ENCODE results near the gene PLP1. TPM values are rescaled to one million over a fixed set of nuclear protein-coding genes. Genes with fewer than 3 reads are reported as not detected.

The PLP1 gene
- polyA plus RNA-seq, 3 donors = not detected

- no peak overlapping the region for H2AFZ ChIP-seq (ENCODE audit: insufficient read depth, low read depth, low read length, poor library complexity, severe bottlenecking)
- no peaks in the 10 kb centered on the region for H3K9me3 ChIP-seq (replicated peaks in 1 of 2; ENCODE audit: control insufficient read depth in 1 of 2, insufficient read depth in 1 of 2, low read length in 2 of 2)
- no peaks in the 10 kb centered on the region for H3K4me1 Mint-ChIP-seq
- H3K27me3 Mint-ChIP-seq (ENCODE audit: low read depth in 3 of 3) = peaks cover 0 to 9% (median 3%) of the 10 kb centered on the region in 3 donors
- no peaks in the 10 kb centered on the region for H3K36me3 ChIP-seq (replicated peaks in 1 of 2; ENCODE audit: control insufficient read depth in 1 of 2, insufficient read depth in 2 of 2, low read length in 2 of 2)
- H3K36me3 Mint-ChIP-seq = no peaks in the 10 kb centered on the region
- no peaks in the 10 kb centered on the region for H4K20me1 ChIP-seq (ENCODE audit: insufficient read depth, low read length)
- H3K9me3 Mint-ChIP-seq = peaks cover 0 to 4% (median 0%) of the 10 kb centered on the region in 7 donors
- no peak overlapping the region for H3K4me3 ChIP-seq (replicated peaks in 1 of 3; ENCODE audit: low read depth in 2 of 3, low read length in 3 of 3)
- TF ChIP-seq CTCF (IDR thresholded peaks at IDR 0.05) = no peak
- intact Hi-C loops (cut with micrococcal nuclease) = no loop called here
- H3K27ac ChIP-seq (ENCODE audit: low read depth in 1 of 2, low read length in 2 of 2) = no peak overlapping the region
- DNase-seq = no peak
- H3K27me3 ChIP-seq (ENCODE audit: control insufficient read depth in 2 of 2, insufficient read depth in 2 of 2, low read length in 2 of 2) = peaks cover 0 to 2% of the 10 kb centered on the region in 2 donors
- H3K9ac ChIP-seq (ENCODE audit: insufficient read depth, low read length, poor library complexity, severe bottlenecking) = no peak overlapping the region
- no peaks in the 10 kb centered on the region for H3K4me1 ChIP-seq (ENCODE audit: control insufficient read depth in 1 of 2, insufficient read depth in 2 of 2, low read length in 2 of 2)
- H3K27ac Mint-ChIP-seq = no peak overlapping the region
- H3K79me2 ChIP-seq (ENCODE audit: insufficient read depth, low read length) = no peaks in the 10 kb centered on the region
- H3K4me3 Mint-ChIP-seq = no peak overlapping the region
- no peak overlapping the region for H3K4me2 ChIP-seq (replicated peaks; ENCODE audit: extremely low read depth, low read length, poor library complexity, severe bottlenecking)
- WGBS (ENCODE audit: insufficient coverage) = no CpG with 5 or more reads among the region's 6 CpGs
Measured at GRCh38 chrX:103742339-103742738, 34.3 kb upstream of the PLP1 start.

GRCh38 chrX:103747163-103747562 is 29.5 kb upstream of the PLP1 start:
- H3K27me3 Mint-ChIP-seq (ENCODE audit: low read depth in 3 of 3) = peaks cover 0 to 7% (median 2%) of the 10 kb centered on the region in 3 donors
- H3K27ac Mint-ChIP-seq = no peak overlapping the region
- no peak overlapping the region for H3K9ac ChIP-seq (ENCODE audit: insufficient read depth, low read length, poor library complexity, severe bottlenecking)
- H3K4me1 ChIP-seq (ENCODE audit: control insufficient read depth in 1 of 2, insufficient read depth in 2 of 2, low read length in 2 of 2) = no peaks in the 10 kb centered on the region
- no peak overlapping the region for H3K4me2 ChIP-seq (replicated peaks; ENCODE audit: extremely low read depth, low read length, poor library complexity, severe bottlenecking)
- no peaks in the 10 kb centered on the region for H3K79me2 ChIP-seq (ENCODE audit: insufficient read depth, low read length)
- no peak overlapping the region for H3K4me3 Mint-ChIP-seq
- no CpG with 5 or more reads among the region's 2 CpGs for WGBS (ENCODE audit: insufficient coverage)
- H3K27ac ChIP-seq (ENCODE audit: low read depth in 1 of 2, low read length in 2 of 2) = no peak overlapping the region
- no peaks in the 10 kb centered on the region for H4K20me1 ChIP-seq (ENCODE audit: insufficient read depth, low read length)
- intact Hi-C loops (cut with micrococcal nuclease) = no loop called here
- H3K4me3 ChIP-seq (replicated peaks in 1 of 3; ENCODE audit: low read depth in 2 of 3, low read length in 3 of 3) = no peak overlapping the region
- no peak for TF ChIP-seq CTCF (IDR thresholded peaks at IDR 0.05)
- H3K4me1 Mint-ChIP-seq = no peaks in the 10 kb centered on the region
- no peak for DNase-seq
- no peaks in the 10 kb centered on the region for H3K36me3 ChIP-seq (replicated peaks in 1 of 2; ENCODE audit: control insufficient read depth in 1 of 2, insufficient read depth in 2 of 2, low read length in 2 of 2)
- H3K27me3 ChIP-seq (ENCODE audit: control insufficient read depth in 2 of 2, insufficient read depth in 2 of 2, low read length in 2 of 2) = peaks cover 0 to 2% of the 10 kb centered on the region in 2 donors
- no peak overlapping the region for H2AFZ ChIP-seq (ENCODE audit: insufficient read depth, low read depth, low read length, poor library complexity, severe bottlenecking)
- no peaks in the 10 kb centered on the region for H3K9me3 ChIP-seq (replicated peaks in 1 of 2; ENCODE audit: control insufficient read depth in 1 of 2, insufficient read depth in 1 of 2, low read length in 2 of 2)
- H3K9me3 Mint-ChIP-seq = no peaks in the 10 kb centered on the region
- H3K36me3 Mint-ChIP-seq = no peaks in the 10 kb centered on the region
